HL-60 (cell line): ENCODE results near the gene SGK1.

Experiments used
- DNase-seq, 2 experiments: peaks; one replicate each; pipeline ENCODE4 v3.0.0-alpha.2; 2010 to 2020; ENCODE audit warnings: low read depth in 1 of 2, low spot score in 1 of 2
- H3K27ac ChIP-seq: fragments of 250-450 bp; sonication (Bioruptor Pico); replicated peaks from 2 replicates; pipeline ENCODE4 v1.5.1; 2020; ENCODE audit warnings: mild to moderate bottlenecking, moderate library complexity
- H3K27me3 ChIP-seq: fragments of 250-450 bp; sonication (Bioruptor Pico); 2 replicates; pipeline ENCODE4 v1.5.1; 2021; ENCODE audit warnings: mild to moderate bottlenecking, moderate library complexity; ENCODE audit not compliant: insufficient read depth, poor library complexity, severe bottlenecking
- H3K4me3 ChIP-seq: replicated peaks from 2 replicates; pipeline ENCODE4 v1.5.1; 2011; ENCODE audit warnings: mild to moderate bottlenecking, control low read depth, low read length; ENCODE audit not compliant: insufficient read depth
- CTCF ChIP-seq: IDR thresholded peaks from one replicate; pipeline ENCODE4 v1.5.1; 2011; ENCODE audit warnings: low read length, control low read depth, inconsistent platforms; ENCODE audit not compliant: insufficient read depth
- GABPA ChIP-seq: IDR thresholded peaks from 2 replicates; pipeline ENCODE4 v1.6.1; 2012; ENCODE audit warnings: low read depth
- POLR2AphosphoS5 ChIP-seq: IDR thresholded peaks from 2 replicates; pipeline ENCODE4 v1.6.1; 2012; ENCODE audit warnings: low read depth
- REST ChIP-seq: IDR thresholded peaks from 2 replicates; pipeline ENCODE4 v1.6.1; 2012; ENCODE audit warnings: low read depth; ENCODE audit not compliant: insufficient replicate concordance
- SPI1 ChIP-seq: IDR thresholded peaks from 2 replicates; pipeline ENCODE4 v1.6.1; 2012; ENCODE audit warnings: low read depth, mild to moderate bottlenecking, borderline replicate concordance

Gene SGK1

GRCh38 chr6:134316733-134317431, 1.0 kb downstream of the SGK1 start:
- TF ChIP-seq GABPA (no peak), CTCF (no peak), REST (no peak), POLR2AphosphoS5 (no peak), SPI1 (no peak)
- H3K27me3 ChIP-seq = no peaks in the 10 kb centered on the region
- no peak overlapping the region for H3K27ac ChIP-seq
- H3K4me3 ChIP-seq = no peak overlapping the region
- DNase-seq = no peak

- TF ChIP-seq CTCF (no peak), POLR2AphosphoS5 (no peak), REST (no peak), SPI1 (no peak), GABPA (no peak)
- H3K4me3 ChIP-seq = no peak overlapping the region
- no peak overlapping the region for H3K27ac ChIP-seq
- H3K27me3 ChIP-seq = no peaks in the 10 kb centered on the region
- no peak for DNase-seq
Observed at GRCh38 chr6:134315974-134316441, 1.9 kb downstream of the SGK1 start.

- no peak for DNase-seq
- no peak overlapping the region for H3K4me3 ChIP-seq
- no peaks in the 10 kb centered on the region for H3K27me3 ChIP-seq
- H3K27ac ChIP-seq = no peak overlapping the region
- TF ChIP-seq GABPA (no peak), SPI1 (no peak), POLR2AphosphoS5 (no peak), CTCF (no peak), REST (no peak)
Observed at GRCh38 chr6:134315189-134315588, 2.7 kb downstream of the SGK1 start.
